Keratinocyte (primary cell): ENCODE measurements around the gene ZNF563. TPM values are rescaled to one million over a fixed set of nuclear protein-coding genes. Genes with fewer than 3 reads are reported as not detected.

Experiments
- DNase-seq: peaks from one replicate; pipeline ENCODE4 v3.0.0-alpha.2; 2011; ENCODE audit warnings: low read depth, missing footprints, low spot score
- FAIRE-seq: peaks from 2 replicates; lab custom pipeline; 2011; peaks lifted over from hg19 to GRCh38; lab: Jason Lieb, UNC
- H2AFZ ChIP-seq: 2 replicates; pipeline ENCODE4 v1.6.0; 2012; ENCODE audit warnings: low read length, control low read depth, inconsistent platforms; ENCODE audit not compliant: control insufficient read depth
- H3K27ac ChIP-seq: 2 replicates; pipeline ENCODE4 v1.5.1; 2011; ENCODE audit warnings: low read length; ENCODE audit not compliant: control insufficient read depth, insufficient read depth
- H3K27me3 ChIP-seq: 3 replicates; pipeline ENCODE4 v1.6.0; 2011; ENCODE audit warnings: low read length; ENCODE audit not compliant: control insufficient read depth, insufficient read depth; ENCODE audit errors: extremely low read depth
- H3K36me3 ChIP-seq, 2 experiments: 2 replicates in 1 of 2; 3 replicates in 1 of 2; pipeline ENCODE4 v1.5.1; 2011; ENCODE audit warnings: low read length in 2 of 2, mild to moderate bottlenecking in 1 of 2; ENCODE audit not compliant: control insufficient read depth in 2 of 2, insufficient read depth in 2 of 2; ENCODE audit errors: extremely low read depth in 1 of 2
- H3K4me1 ChIP-seq: 3 replicates; pipeline ENCODE4 v1.5.1; 2011; ENCODE audit warnings: low read length; ENCODE audit not compliant: control insufficient read depth, insufficient read depth; ENCODE audit errors: extremely low read depth
- H3K4me2 ChIP-seq: 3 replicates; pipeline ENCODE4 v1.6.0; 2011; ENCODE audit warnings: low read depth, low read length; ENCODE audit not compliant: control insufficient read depth, insufficient read depth; ENCODE audit errors: extremely low read depth
- H3K4me3 ChIP-seq, 3 experiments: fragments of 200-600 bp in 1 of 3; sonication (generic) in 1 of 3; 2 replicates in 2 of 3; 3 replicates in 1 of 3; pipeline ENCODE4 v1.5.1; 2011 to 2016; ENCODE audit warnings: low read length in 3 of 3, mild to moderate bottlenecking in 3 of 3, control low read depth in 2 of 3, inconsistent platforms in 1 of 3, low read depth in 1 of 3, mixed read lengths in 1 of 3, mixed run types in 1 of 3, moderate library complexity in 1 of 3; ENCODE audit not compliant: control insufficient read depth in 2 of 3, insufficient read depth in 2 of 3; ENCODE audit errors: extremely low read depth in 1 of 3
- H3K79me2 ChIP-seq: 2 replicates; pipeline ENCODE4 v1.6.0; 2012; ENCODE audit warnings: low read length; ENCODE audit not compliant: control insufficient read depth, insufficient read depth
- H3K9ac ChIP-seq: 3 replicates; pipeline ENCODE4 v1.6.0; 2011; ENCODE audit warnings: low read length; ENCODE audit not compliant: control insufficient read depth, insufficient read depth; ENCODE audit errors: extremely low read depth
- H3K9me1 ChIP-seq: 3 replicates; pipeline ENCODE4 v1.6.0; 2011; ENCODE audit warnings: low read length; ENCODE audit not compliant: control insufficient read depth, insufficient read depth; ENCODE audit errors: extremely low read depth
- H3K9me3 ChIP-seq: 2 replicates; pipeline ENCODE4 v1.5.1; 2012; ENCODE audit warnings: low read depth, low read length; ENCODE audit not compliant: control insufficient read depth
- H4K20me1 ChIP-seq: 3 replicates; pipeline ENCODE4 v1.6.0; 2011; ENCODE audit warnings: low read length; ENCODE audit not compliant: control insufficient read depth, insufficient read depth; ENCODE audit errors: extremely low read depth
- CTCF ChIP-seq, 3 experiments: IDR thresholded peaks in 1 of 3; conservative IDR thresholded peaks in 1 of 3; optimal IDR thresholded peaks in 1 of 3; 2 replicates in 2 of 3; 3 replicates in 1 of 3; pipeline versions ENCODE3 to v1.5.1; 2011; ENCODE audit warnings: low read length in 3 of 3, mild to moderate bottlenecking in 3 of 3, moderate library complexity in 2 of 3, control low read depth in 1 of 3, inconsistent platforms in 1 of 3; ENCODE audit not compliant: insufficient read depth in 2 of 3; ENCODE audit errors: extremely low read depth in 1 of 3
- EZH2 ChIP-seq: IDR thresholded peaks from one replicate; pipeline ENCODE4 v1.6.1; 2012; ENCODE audit warnings: inconsistent platforms, mild to moderate bottlenecking, low read length, moderate library complexity
- dilution Hi-C: fragments of 300-500 bp; cut with MboI; formaldehyde crosslinking; loops from one replicate; pipeline ENCODE4 v1.7.0; 2020; ENCODE audit warnings: low sequenced_read_pairs; ENCODE audit not compliant: extremely low pct_ligation_motif_present
- polyA plus RNA-seq, 5 experiments: library from polyadenylated mRNA; depleted of rRNA in 3 of 5; stranded (reverse) in 3 of 5; stranded (forward) in 1 of 5; unstranded in 1 of 5; fragments of >200 nt; gene quantifications; 1 replicate in 1 of 5; 2 replicates in 3 of 5; 3 replicates in 1 of 5; pipeline versions ENCODE4 v1.2.1 to v1.2.3, GENCODE V29; 2011 to 2012; ENCODE audit warnings: missing spikeins in 2 of 5, low read depth in 1 of 5, low replicate concordance in 1 of 5

Gene ZNF563
- polyA plus RNA-seq, 1 donor (not counting 4 experiments of a cell fraction or from before 2014, with no cell fraction given) = 4.7 TPM

GRCh38 chr19:12350185-12350889 lies 16.9 kb upstream of the ZNF563 start:
- dilution Hi-C loops = no loop called here
- peaks cover 21% of the 10 kb centered on the region for H3K9me3 ChIP-seq

GRCh38 chr19:12346896-12347295 lies 13.5 kb upstream of the ZNF563 start:
- no peak overlapping the region for H3K27ac ChIP-seq
- DNase-seq (no peak), FAIRE-seq (no peak)
- H3K9ac ChIP-seq = no peak overlapping the region
- peaks cover 19% of the 10 kb centered on the region for H3K9me3 ChIP-seq
- no peaks in the 10 kb centered on the region for H3K9me1 ChIP-seq
- H2AFZ ChIP-seq = no peak overlapping the region
- H3K4me2 ChIP-seq = no peak overlapping the region
- dilution Hi-C loops = no loop called here
- H3K27me3 ChIP-seq = no peaks in the 10 kb centered on the region
- no peaks in the 10 kb centered on the region for H3K79me2 ChIP-seq
- no peak for TF ChIP-seq CTCF (optimal IDR thresholded peaks at IDR 0.05 in 1 of 3, IDR thresholded peaks at IDR 0.05 in 1 of 3, conservative IDR thresholded peaks at IDR 0.05 in 1 of 3; ENCODE audit: extremely low read depth in 1 of 3, insufficient read depth in 2 of 3, low read length in 3 of 3)
- TF ChIP-seq EZH2 = no peak
- H4K20me1 ChIP-seq = no peaks in the 10 kb centered on the region
- no peaks in the 10 kb centered on the region for H3K36me3 ChIP-seq
- H3K4me1 ChIP-seq = no peaks in the 10 kb centered on the region
- no peak overlapping the region for H3K4me3 ChIP-seq

More at GRCh38 chr19:12350185-12350889, 16.9 kb upstream of the ZNF563 start:
- Histone ChIP-seq H3K79me2 (no peaks in the 10 kb centered on the region), H3K4me3 (no peak overlapping the region), H3K4me2 (no peak overlapping the region), H3K4me1 (no peaks in the 10 kb centered on the region), H4K20me1 (no peaks in the 10 kb centered on the region), H3K27me3 (no peaks in the 10 kb centered on the region), H2AFZ (no peak overlapping the region), H3K9me1 (no peaks in the 10 kb centered on the region), H3K27ac (no peak overlapping the region), H3K9ac (no peak overlapping the region), H3K36me3 (no peaks in the 10 kb centered on the region)
- DNase-seq (no peak), FAIRE-seq (peak; percentile 65)
- TF ChIP-seq CTCF (optimal IDR thresholded peaks at IDR 0.05 in 1 of 3, IDR thresholded peaks at IDR 0.05 in 1 of 3, conservative IDR thresholded peaks at IDR 0.05 in 1 of 3; ENCODE audit: extremely low read depth in 1 of 3, insufficient read depth in 2 of 3, low read length in 3 of 3) = no peak
- TF ChIP-seq EZH2 = no peak
